IPS DF 4.7 (cell line): Measurements from ENCODE around the gene NBEAL2.
"Not testable (repeated sequence)": the region's sequence is repeated elsewhere in the genome, so short reads cannot be mapped to it uniquely, and the experiment has no call there.

Experiments
- DNase-seq: peaks from one replicate; pipeline ENCODE4 v3.0.0-alpha.2; 2013; ENCODE audit warnings: low spot score; ENCODE audit errors: extremely low read depth

NBEAL2 gene

GRCh38 chr3:47010910-47011309 lies 31.4 kb downstream of the NBEAL2 start:
- no peak for DNase-seq

- no peak for DNase-seq
Measured at GRCh38 chr3:47011371-47011770, 31.9 kb downstream of the NBEAL2 start.

- DNase-seq: no peak
Measured at GRCh38 chr3:47012342-47013230, 33.1 kb downstream of the NBEAL2 start.

- no peak for DNase-seq
Measured at GRCh38 chr3:47013231-47013630, 33.8 kb downstream of the NBEAL2 start.

- DNase-seq: no peak
Measured at GRCh38 chr3:47014036-47014435, 34.6 kb downstream of the NBEAL2 start.

- no peak for DNase-seq
Measured at GRCh38 chr3:47015151-47015550, 35.7 kb downstream of the NBEAL2 start.

- no peak for DNase-seq
Measured at GRCh38 chr3:47016086-47016933, 36.8 kb downstream of the NBEAL2 start.

GRCh38 chr3:47016934-47017435 lies 37.5 kb downstream of the NBEAL2 start:
- DNase-seq: no peak

- no peak for DNase-seq
Measured at GRCh38 chr3:47017504-47018268, 38.2 kb downstream of the NBEAL2 start.

GRCh38 chr3:47018269-47018611 lies 38.8 kb downstream of the NBEAL2 start:
- no peak for DNase-seq

GRCh38 chr3:47019201-47019600 lies 39.7 kb downstream of the NBEAL2 start:
- no peak for DNase-seq

GRCh38 chr3:47020311-47020710 lies 40.8 kb downstream of the NBEAL2 start:
- DNase-seq: no peak

- no peak for DNase-seq
Measured at GRCh38 chr3:47022641-47023071, 43.2 kb downstream of the NBEAL2 start.

- DNase-seq: no peak
Measured at GRCh38 chr3:47024932-47025331, 45.5 kb downstream of the NBEAL2 start.

- DNase-seq: not testable (repeated sequence)
Measured at GRCh38 chr3:47026432-47026831, 47.0 kb downstream of the NBEAL2 start.

- no peak for DNase-seq
Measured at GRCh38 chr3:47028146-47028545, 48.7 kb downstream of the NBEAL2 start.

GRCh38 chr3:47028667-47029066 lies 49.2 kb downstream of the NBEAL2 start:
- DNase-seq: no peak

- not testable (repeated sequence) for DNase-seq
Measured at GRCh38 chr3:47031041-47031440, 51.6 kb downstream of the NBEAL2 start.

GRCh38 chr3:47034868-47035489 lies 55.5 kb downstream of the NBEAL2 start:
- no peak for DNase-seq

GRCh38 chr3:47035645-47036044 lies 56.2 kb downstream of the NBEAL2 start:
- no peak for DNase-seq

GRCh38 chr3:47036145-47036544 lies 56.7 kb downstream of the NBEAL2 start:
- no peak for DNase-seq
